Astrocyte of the cerebellum (primary cell): ENCODE measurements around the gene KLHL9.
"Not testable (repeated sequence)": the region's sequence is repeated elsewhere in the genome, so short reads cannot be mapped to it uniquely, and the experiment has no call there.

Experiments used
- DNase-seq: peaks from one replicate; pipeline ENCODE4 v3.0.0-alpha.2; 2011; ENCODE audit warnings: low read depth
- H3K4me3 ChIP-seq: 2 replicates; pipeline ENCODE4 v1.5.1; 2011; ENCODE audit warnings: mild to moderate bottlenecking, low read depth, low read length, moderate library complexity
- in situ Hi-C: cut with HindIII; loops from 2 replicates; pipeline ENCODE4 v1.10.0; 2017; ENCODE audit warnings: low sequenced_read_pairs
- TF ChIP-seq, protein P1 (sequence below): IDR thresholded peaks from 2 replicates; pipeline ENCODE4 v1.5.1; 2012; ENCODE audit warnings: low read length, low read depth, moderate library complexity, mild to moderate bottlenecking; ENCODE audit errors: missing control alignments

Gene KLHL9, protein sequence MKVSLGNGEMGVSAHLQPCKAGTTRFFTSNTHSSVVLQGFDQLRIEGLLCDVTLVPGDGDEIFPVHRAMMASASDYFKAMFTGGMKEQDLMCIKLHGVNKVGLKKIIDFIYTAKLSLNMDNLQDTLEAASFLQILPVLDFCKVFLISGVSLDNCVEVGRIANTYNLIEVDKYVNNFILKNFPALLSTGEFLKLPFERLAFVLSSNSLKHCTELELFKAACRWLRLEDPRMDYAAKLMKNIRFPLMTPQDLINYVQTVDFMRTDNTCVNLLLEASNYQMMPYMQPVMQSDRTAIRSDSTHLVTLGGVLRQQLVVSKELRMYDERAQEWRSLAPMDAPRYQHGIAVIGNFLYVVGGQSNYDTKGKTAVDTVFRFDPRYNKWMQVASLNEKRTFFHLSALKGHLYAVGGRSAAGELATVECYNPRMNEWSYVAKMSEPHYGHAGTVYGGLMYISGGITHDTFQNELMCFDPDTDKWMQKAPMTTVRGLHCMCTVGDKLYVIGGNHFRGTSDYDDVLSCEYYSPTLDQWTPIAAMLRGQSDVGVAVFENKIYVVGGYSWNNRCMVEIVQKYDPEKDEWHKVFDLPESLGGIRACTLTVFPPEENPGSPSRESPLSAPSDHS

DNA sequence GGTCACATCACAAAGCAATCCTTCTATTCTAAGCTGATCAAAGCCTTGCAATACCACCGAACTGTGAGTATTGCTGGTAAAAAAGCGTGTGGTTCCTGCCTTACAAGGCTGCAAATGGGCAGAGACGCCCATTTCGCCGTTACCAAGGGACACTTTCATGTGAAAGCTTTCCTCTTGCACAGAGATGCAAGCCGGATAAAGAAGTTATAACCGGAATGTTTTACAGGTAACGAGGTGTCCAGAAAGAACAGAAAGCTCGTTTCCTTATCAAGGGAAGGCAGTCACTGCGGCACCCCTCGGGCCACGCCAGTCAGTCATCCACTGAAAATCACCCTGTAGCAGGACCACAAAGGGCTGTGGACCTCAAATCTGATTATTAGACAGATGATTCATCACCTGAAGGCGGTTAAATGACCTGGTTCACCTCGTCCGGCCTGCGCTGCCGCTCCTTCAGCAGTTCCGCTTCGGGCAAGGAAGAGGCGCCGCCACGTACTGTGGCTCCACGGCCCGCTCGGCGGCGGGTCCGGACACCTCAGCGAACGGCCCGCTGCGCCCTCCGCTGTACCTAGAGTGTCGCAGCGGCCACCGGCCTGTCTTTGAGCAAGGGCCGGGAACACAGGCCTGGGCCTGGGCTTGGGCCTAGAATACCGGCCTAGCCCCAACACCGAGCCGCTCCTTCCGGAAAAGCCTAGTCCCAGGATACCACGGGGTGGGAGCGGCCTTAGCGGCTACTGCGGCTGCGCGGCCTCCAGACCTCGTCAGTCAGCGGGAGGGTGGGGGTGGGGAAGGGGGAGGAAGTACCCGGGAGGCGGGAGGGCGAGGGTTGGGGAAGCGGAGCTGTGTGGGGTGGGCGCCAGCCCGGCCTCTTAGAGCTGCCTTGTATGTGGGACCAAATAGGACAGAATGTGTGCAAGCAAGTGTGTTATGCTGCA is at the start of gene KLHL9:
Gene KLHL9 (minus strand): TSS at position 704 of the 932 bp plus-strand sequence. CDS start 545 bp downstream, at position 159.
- TF ChIP-seq, protein P1, sequence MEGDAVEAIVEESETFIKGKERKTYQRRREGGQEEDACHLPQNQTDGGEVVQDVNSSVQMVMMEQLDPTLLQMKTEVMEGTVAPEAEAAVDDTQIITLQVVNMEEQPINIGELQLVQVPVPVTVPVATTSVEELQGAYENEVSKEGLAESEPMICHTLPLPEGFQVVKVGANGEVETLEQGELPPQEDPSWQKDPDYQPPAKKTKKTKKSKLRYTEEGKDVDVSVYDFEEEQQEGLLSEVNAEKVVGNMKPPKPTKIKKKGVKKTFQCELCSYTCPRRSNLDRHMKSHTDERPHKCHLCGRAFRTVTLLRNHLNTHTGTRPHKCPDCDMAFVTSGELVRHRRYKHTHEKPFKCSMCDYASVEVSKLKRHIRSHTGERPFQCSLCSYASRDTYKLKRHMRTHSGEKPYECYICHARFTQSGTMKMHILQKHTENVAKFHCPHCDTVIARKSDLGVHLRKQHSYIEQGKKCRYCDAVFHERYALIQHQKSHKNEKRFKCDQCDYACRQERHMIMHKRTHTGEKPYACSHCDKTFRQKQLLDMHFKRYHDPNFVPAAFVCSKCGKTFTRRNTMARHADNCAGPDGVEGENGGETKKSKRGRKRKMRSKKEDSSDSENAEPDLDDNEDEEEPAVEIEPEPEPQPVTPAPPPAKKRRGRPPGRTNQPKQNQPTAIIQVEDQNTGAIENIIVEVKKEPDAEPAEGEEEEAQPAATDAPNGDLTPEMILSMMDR: no peak
- peak; percentile 76 for DNase-seq
- H3K4me3 ChIP-seq: peak within 1 kb of the TSS; percentile 67
- in situ Hi-C loops: loop anchor here (5.0 to 25.0 kb wide), 2 partner anchors 67 to 477 kb away; partner anchors contain the start of gene MTAP

DNA sequence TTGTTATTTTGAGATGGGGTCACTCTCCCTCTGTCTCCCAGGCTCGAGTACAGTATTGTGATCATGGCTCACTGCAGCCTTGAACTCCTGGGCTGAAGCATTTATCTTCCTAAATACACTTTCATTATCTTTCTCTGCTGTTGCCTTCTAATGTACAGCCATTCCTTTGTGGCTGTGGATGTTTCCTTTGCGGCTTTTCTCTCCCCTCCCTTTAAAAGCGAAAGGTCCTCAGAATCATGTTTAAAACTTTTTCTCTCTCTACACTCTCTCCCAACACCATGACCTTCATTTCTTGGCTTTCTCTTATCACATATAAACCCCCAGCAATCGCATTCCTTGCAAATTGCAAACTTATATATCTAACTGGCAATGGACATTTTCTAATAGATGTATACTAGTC is 48.4 kb upstream of the KLHL9 start:
- no peak for DNase-seq
- in situ Hi-C loops: no loop called here
- TF ChIP-seq, protein P1: no peak

DNA sequence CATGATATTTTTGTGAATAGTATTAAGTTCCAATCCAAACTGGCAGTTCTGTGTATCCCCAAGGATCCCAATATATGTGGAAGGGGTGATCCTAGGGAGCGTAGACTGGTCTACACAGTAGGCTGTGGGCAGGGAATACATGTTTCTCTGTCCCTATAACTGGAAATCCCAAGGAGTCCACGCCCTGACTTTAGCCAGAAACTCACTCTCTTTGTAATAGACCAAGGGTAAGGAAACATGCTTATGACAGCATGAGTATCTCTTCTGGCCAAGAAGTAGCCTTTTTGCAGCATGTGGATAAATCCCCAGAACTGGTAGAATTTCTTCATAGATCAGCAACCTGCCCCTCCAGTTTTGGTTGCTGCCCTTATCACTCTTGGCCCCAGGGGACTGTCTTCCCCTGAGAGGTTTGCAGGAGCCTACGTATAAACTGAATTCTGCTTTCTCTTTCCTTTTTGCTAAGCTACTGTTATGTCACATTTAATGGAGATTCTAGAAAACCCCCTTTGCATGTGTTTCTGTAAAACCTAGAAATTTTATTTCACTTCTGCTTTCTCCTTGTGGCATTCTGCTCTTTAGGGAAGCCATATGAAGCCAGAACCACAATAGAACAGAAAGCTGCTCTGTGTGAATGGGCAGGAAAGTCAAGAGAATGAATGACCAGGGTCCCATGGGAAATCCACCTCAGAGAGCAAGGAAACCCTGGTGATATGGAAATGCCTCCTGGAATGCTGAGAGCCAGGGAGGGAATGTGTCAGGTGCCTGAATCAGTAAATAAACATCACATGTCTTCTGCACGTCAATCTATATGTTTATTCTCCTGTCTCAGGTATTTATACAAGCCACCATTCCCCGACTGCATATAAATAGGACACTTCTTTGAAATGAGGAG is 46.5 kb upstream of the KLHL9 start:
- in situ Hi-C loops: no loop called here
- H3K4me3 ChIP-seq: no peak overlapping the region
- TF ChIP-seq, protein P1: no peak
- no peak for DNase-seq

More for the DNA sequence above, 48.4 kb upstream of the KLHL9 start:
- no peak overlapping the region for H3K4me3 ChIP-seq

DNA sequence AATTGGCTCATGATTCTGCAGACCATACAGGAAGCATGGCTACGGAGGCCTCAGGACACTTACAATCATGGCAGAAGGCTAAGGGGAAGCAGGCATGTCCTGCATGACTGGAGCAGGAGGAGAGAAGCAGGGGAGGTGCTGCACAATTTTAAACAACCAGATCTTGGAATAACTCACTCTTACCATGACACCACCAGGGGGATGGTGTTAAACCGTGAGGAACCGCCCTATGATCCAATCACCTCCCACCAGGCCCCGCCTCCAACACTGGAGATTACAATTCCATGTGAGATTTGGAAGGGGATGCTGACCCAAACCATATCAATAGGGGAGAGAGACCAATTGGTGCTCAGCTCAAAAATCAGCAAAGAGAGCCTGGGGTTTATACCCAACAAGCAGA is 36.3 kb upstream of the KLHL9 start:
- H3K4me3 ChIP-seq, in situ Hi-C loops, DNase-seq: not testable (repeated sequence)

DNA sequence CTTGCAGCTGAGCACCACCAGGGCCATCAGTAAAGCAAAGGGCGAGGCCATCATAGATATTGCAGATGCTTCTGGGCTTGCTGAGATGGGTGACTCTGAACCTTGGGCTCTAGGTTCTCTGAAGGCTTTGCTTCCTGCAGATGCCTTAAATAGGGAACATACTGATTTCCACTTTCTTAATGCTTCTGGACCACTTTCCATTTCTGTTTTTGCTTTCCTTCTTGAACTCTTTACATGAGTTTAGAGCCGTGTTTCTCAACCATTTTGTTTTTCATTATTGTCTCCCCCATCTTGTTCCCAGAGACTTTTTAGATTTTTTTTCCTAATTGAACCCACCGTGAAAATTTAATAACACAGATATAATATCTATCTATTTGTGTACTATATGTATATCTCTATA is 32.8 kb upstream of the KLHL9 start, which contains the start of gene IFNA13:
Gene IFNA13 (minus strand): TSS at position 101 of the 400 bp plus-strand sequence. CDS start 47 bp downstream, at position 54.
- in situ Hi-C loops: no loop called here
- H3K4me3 ChIP-seq: no peak within 1 kb of the TSS
- TF ChIP-seq, protein P1: no peak
- no peak for DNase-seq

DNA sequence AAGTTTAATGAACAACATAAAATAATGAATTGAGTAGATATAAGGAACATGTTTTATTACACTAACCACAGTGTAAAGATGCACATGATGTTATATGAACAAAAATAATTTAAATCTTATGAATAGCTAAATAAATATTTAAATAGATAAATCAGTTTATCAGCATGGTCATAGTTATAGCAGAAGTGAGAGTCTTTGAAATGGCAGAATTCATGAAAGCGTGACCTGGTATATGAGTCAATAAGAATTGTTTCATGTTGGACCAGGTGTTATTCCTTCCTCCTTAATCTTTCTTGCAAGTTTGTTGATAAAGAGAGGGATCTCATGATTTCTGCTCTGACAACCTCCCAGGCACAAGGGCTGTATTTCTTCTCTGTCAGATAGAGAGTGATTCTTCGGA is 32.0 kb upstream of the KLHL9 start:
- H3K4me3 ChIP-seq, DNase-seq, in situ Hi-C loops: not testable (repeated sequence)
